ENCODE data around the gene NPFFR1.

Gene NPFFR1

GRCh38 chr10:70283445-70284399, at the start of gene NPFFR1:
NPFFR1 (minus strand) TSS chr10:70284004; CDS start chr10:70283676, 328 bp downstream.
- TF ChIP-seq CTCF (IDR thresholded peaks at IDR 0.05; ENCODE audit: extremely low read depth, missing control alignments) = no peak
- no peak for DNase-seq (ENCODE audit: low spot score)

DNA sequence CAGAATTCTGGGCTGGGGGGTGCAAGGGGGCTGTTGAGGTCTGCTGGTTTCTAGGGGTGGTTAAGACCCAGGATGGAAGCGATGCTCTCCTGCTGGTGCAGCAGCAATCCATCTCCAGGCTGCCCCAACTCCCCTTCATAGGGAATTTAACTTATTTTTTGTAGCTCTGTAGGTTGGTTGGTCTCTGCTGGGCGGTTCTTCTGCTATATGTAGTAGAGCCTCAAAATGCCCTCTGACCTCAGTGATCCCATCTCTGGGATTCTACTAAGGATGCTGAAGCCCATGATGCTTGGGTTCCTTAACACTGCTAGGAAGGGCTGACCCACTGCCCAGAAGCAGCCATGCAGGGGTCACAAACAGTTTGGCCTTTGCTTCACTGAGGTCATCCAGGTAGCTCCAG, 49.5 kb upstream of the NPFFR1 start:
- DNase-seq (ENCODE audit: low spot score) = no peak
- no peak for TF ChIP-seq CTCF (IDR thresholded peaks at IDR 0.05; ENCODE audit: extremely low read depth, missing control alignments)

- peak; percentile 1 for TF ChIP-seq CTCF (IDR thresholded peaks at IDR 0.05; ENCODE audit: extremely low read depth, missing control alignments)
- DNase-seq (ENCODE audit: low spot score) = peak; percentile 72
Measured at GRCh38 chr10:70331486-70332268, 47.9 kb upstream of the NPFFR1 start.

DNA sequence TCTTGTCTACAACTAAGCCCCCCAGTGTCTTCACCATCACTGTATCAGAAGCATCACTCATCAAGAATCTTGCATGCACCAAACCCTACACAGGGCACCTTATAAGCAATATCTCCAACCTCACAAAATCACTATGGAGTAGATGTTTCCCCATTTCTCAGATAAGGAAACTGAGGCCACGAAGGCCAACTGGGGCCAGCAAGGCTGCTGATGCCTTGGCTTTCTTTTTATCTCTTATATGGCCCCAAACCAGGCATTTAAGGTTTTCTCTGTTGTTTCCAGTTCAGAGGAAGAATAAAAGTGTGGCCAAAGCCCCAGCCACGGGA, 47.3 kb upstream of the NPFFR1 start:
- DNase-seq (ENCODE audit: low spot score) = no peak
- TF ChIP-seq CTCF (IDR thresholded peaks at IDR 0.05; ENCODE audit: extremely low read depth, missing control alignments) = no peak

DNA sequence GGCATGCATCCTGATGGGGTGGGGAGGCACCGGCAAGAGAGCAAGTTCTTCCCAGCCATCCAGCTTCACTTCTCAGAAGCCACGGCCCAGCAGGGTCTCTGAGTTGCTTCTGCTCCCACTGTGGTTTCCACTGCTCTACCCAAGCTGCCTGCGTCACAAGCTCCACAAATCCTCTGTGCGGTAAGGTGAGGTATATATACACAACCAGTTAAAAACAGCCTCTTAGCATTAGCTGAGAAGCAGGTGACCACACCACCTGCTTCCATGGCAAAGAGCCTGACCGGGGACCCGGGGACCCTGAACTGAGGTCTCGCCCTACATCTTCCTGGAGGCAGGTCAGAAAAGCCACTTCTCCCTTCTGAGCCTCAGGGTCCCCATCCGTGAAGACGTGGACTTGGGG, 46.9 kb upstream of the NPFFR1 start:
- no peak for DNase-seq (ENCODE audit: low spot score)
- no peak for TF ChIP-seq CTCF (IDR thresholded peaks at IDR 0.05; ENCODE audit: extremely low read depth, missing control alignments)

DNA sequence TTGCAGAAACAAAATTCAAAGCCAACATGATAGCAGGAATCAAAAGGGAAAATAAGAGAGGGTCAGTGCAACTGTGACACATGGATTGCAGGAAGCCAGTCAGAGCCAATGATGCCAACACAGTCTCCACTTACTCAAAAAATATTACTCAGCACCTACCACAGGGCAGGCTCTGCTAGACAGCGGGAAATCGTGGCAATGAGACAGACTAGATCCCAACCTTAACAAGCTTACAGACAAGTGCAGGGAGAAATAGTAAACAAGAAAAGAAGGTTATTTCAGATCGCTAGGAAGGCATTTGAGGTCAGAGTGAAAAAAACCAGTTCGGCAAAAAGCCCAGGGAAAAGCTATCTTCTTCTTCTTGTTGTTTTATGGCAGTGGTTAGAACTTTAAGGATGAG, 45.2 kb upstream of the NPFFR1 start:
- DNase-seq (ENCODE audit: low spot score) = no peak
- no peak for TF ChIP-seq CTCF (IDR thresholded peaks at IDR 0.05; ENCODE audit: extremely low read depth, missing control alignments)

DNA sequence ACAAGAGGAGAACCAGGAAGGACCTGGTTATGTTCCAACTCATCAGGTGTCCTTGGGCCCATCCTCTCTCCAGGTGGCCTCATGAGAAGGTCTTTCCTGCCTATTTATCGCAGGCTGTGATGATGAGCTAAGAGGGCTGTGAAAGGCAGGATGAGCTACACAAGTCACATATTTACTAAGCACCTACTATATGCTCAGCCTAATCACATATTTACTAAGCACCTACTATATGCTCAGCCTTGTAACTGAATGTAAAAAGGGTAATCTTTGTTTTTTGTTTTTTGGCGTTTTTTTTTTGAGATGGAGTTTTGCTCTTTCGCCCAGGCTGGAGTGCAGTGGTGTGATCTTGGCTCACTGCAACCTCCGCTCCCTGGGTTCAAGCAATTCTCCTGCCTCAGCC, 44.2 kb upstream of the NPFFR1 start:
- no peak for TF ChIP-seq CTCF (IDR thresholded peaks at IDR 0.05; ENCODE audit: extremely low read depth, missing control alignments)
- DNase-seq (ENCODE audit: low spot score) = no peak
